T-cell (primary cell): ENCODE data around the gene LDLRAD4. TPM values are rescaled to one million over a fixed set of nuclear protein-coding genes. Genes with fewer than 3 reads are reported as not detected.
"Not testable (repeated sequence)": the region's sequence is repeated elsewhere in the genome, so short reads cannot be mapped to it uniquely, and the experiment has no call there.

Experiments used
- ATAC-seq, 4 experiments: fragments of 200-7000 bp in 3 of 4; fragments of 150-1000 bp in 1 of 4; cut with Tn5 transposase; replicated peaks in 1 of 4; 1 replicate in 3 of 4; 2 replicates in 1 of 4; pipeline ENCODE4 v1.10.0; 2021; ENCODE audit warnings: moderate library complexity in 3 of 4, mild to moderate bottlenecking in 2 of 4, moderate number of reproducible peaks in 1 of 4
- CTCF ChIA-PET, 2 donors: fragments of 300-600 bp; sonication (Branson Sonifier 250); formaldehyde crosslinking; loops; one replicate each; lab custom pipeline; 2022; ENCODE audit warnings: antibody characterized with exemption in 2 of 2; lab: Charles Lee
- POLR2A ChIA-PET, 2 donors: fragments of 300-600 bp; sonication (Branson Sonifier 250); formaldehyde crosslinking; loops; one replicate each; lab custom pipeline; 2022; ENCODE audit warnings: antibody characterized with exemption in 2 of 2; lab: Charles Lee
- DNase-seq, 35 experiments: peaks; one replicate each; pipeline versions ENCODE4 v3.0.0 to v3.0.0-alpha.2; 2013 to 2023
- H3K27ac ChIP-seq: one replicate; pipeline ENCODE4 v1.5.1; 2013; ENCODE audit warnings: low read length
- H3K27me3 ChIP-seq, 2 experiments: replicated peaks in 1 of 2; 1 replicate in 1 of 2; 2 replicates in 1 of 2; pipeline versions ENCODE4 v1.6.1 to v1.7.0; 2013; ENCODE audit warnings: low read length in 1 of 2, mixed read lengths in 1 of 2; ENCODE audit not compliant: control insufficient read depth in 2 of 2, insufficient read depth in 2 of 2; ENCODE audit errors: extremely low read depth in 1 of 2
- H3K36me3 ChIP-seq, 2 donors: 1 replicate in 1 of 2; 2 replicates in 1 of 2; pipeline versions ENCODE4 v1.6.1 to v1.7.0; 2013; ENCODE audit warnings: low read length in 1 of 2; ENCODE audit not compliant: control insufficient read depth in 2 of 2, insufficient read depth in 1 of 2; ENCODE audit errors: extremely low read depth in 1 of 2
- H3K4me1 ChIP-seq, 2 experiments: 1 replicate in 1 of 2; 2 replicates in 1 of 2; pipeline versions ENCODE4 v1.6.1 to v1.7.0; 2013; ENCODE audit warnings: low read length in 2 of 2, mixed read lengths in 1 of 2; ENCODE audit not compliant: insufficient read depth in 2 of 2, control insufficient read depth in 1 of 2; ENCODE audit errors: extremely low read depth in 1 of 2
- H3K4me3 ChIP-seq, 2 donors: 1 replicate in 1 of 2; 2 replicates in 1 of 2; pipeline versions ENCODE4 v1.5.1 to v1.7.0; 2013; ENCODE audit warnings: mild to moderate bottlenecking in 2 of 2, low read length in 1 of 2, moderate library complexity in 1 of 2; ENCODE audit not compliant: control insufficient read depth in 1 of 2; ENCODE audit errors: extremely low read depth in 1 of 2
- H3K9me3 ChIP-seq: 2 replicates; pipeline ENCODE4 v1.7.0; 2013
- H3K27ac Mint-ChIP-seq, 2 donors: one replicate each; pipeline ENCODE4 v1.8.0; 2020 to 2021; ENCODE audit warnings: mild to moderate bottlenecking in 2 of 2, mixed read lengths in 2 of 2
- H3K27me3 Mint-ChIP-seq, 2 donors: one replicate each; pipeline ENCODE4 v1.8.0; 2021 to 2022; ENCODE audit warnings: mixed read lengths in 2 of 2
- H3K36me3 Mint-ChIP-seq: one replicate; pipeline ENCODE4 v1.8.0; 2021; ENCODE audit warnings: mixed read lengths
- H3K4me1 Mint-ChIP-seq, 3 donors: one replicate each; pipeline ENCODE4 v1.8.0; 2020 to 2022; ENCODE audit warnings: mixed read lengths in 3 of 3, mild to moderate bottlenecking in 1 of 3
- H3K4me3 Mint-ChIP-seq, 3 donors: one replicate each; pipeline ENCODE4 v1.8.0; 2020 to 2022; ENCODE audit warnings: mild to moderate bottlenecking in 3 of 3, mixed read lengths in 3 of 3, moderate library complexity in 3 of 3
- H3K9me3 Mint-ChIP-seq, 3 donors: one replicate each; pipeline ENCODE4 v1.8.0; 2020 to 2022; ENCODE audit warnings: mixed read lengths in 3 of 3
- WGBS: methylation state at CpG from one replicate; pipeline ENCODE4 v1.1.5; 2013; ENCODE audit warnings: missing lambda C conversion rate; ENCODE audit not compliant: insufficient coverage; 5-methylcytosine and 5-hydroxymethylcytosine counted together
- total RNA-seq, 35 experiments: library from RNA in 6 of 35; stranded (reverse) in 6 of 35; fragments of 120-200 nt in 1 of 35; gene quantifications; one replicate each; pipeline versions ENCODE4 v1.2.1 to v1.2.4 and lab custom pipeline; 2013 to 2026

The LDLRAD4 gene
- total RNA-seq, 5 donors from 2014 or later (not counting 1 experiment from before 2014, with no cell fraction given), result 57.6 to 80.8 (median 72.4) TPM

- ATAC-seq (no peak), DNase-seq (no peak)
- Histone ChIP-seq H3K27ac (no peak overlapping the region), H3K9me3 (no peaks in the 10 kb centered on the region), H3K4me1 (peaks cover 11 to 35% of the 10 kb centered on the region in 2 experiments), H3K4me3 (no peak overlapping the region), H3K27me3 (no peaks in the 10 kb centered on the region), H3K36me3 (peaks cover 3 to 4% of the 10 kb centered on the region in 2 donors)
- CTCF ChIA-PET, result interaction anchor here (0.7 to 1.6 kb wide), 2 partner anchors 48 to 390 kb away, joined by 3 to 5 read pairs; no protein-coding TSS in a partner anchor
- no CpG with 5 or more reads among the region's 6 CpGs for WGBS
- Mint-ChIP-seq H3K36me3 (peaks cover 7% of the 10 kb centered on the region), H3K27me3 (no peaks in the 10 kb centered on the region), H3K4me3 (no peak overlapping the region), H3K9me3 (no peaks in the 10 kb centered on the region), H3K4me1 (peaks cover 29 to 43% (median 35%) of the 10 kb centered on the region in 3 donors), H3K27ac (no peak overlapping the region)
- POLR2A ChIA-PET, result interaction anchor here in 1 of 2 donors (0.6 kb wide), 1 partner anchor 723 kb away, joined by 3 read pairs; no protein-coding TSS in a partner anchor
These were observed 388.2 kb downstream of the LDLRAD4 start for GRCh38 chr18:13606604-13607254.

DNA sequence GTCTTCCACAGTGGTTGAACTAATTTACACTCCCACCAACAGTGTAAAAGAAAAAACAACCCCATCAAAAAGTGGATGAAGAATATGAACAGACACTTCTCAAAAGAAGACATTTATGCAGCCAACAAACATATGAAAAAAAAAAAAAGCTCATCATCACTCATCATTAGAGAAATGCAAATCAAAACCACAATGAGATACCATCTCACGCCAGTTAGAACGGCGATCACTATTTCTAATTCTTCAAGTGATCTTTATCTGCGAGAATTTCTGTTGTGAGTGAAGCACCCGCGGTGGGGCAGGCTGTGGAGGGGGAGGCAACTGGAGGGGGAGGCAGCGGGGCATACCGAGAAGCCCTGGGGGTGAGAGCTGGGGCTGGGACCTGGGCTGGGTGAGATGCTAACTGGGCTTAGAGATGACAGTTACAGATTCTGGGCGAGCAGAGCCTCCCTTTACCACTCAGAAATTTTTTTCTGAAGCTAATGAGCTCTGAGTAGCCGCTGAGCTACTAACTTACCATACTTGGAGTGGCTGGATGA lies 389.5 kb downstream of the LDLRAD4 start:
- peak overlapping the region; percentile 44 for H3K27ac ChIP-seq

GRCh38 chr18:13608791-13609532 lies 390.4 kb downstream of the LDLRAD4 start:
- H3K27me3 Mint-ChIP-seq, result no peaks in the 10 kb centered on the region
- H3K27me3 ChIP-seq, result no peaks in the 10 kb centered on the region
- no peak overlapping the region for H3K4me3 ChIP-seq
- 0% methylated on average over 2 of the region's 16 CpGs for WGBS
- no peaks in the 10 kb centered on the region for H3K9me3 ChIP-seq
- H3K27ac ChIP-seq, result peak overlapping the region; percentile 44
- DNase-seq (peak in 18 of 35 experiments; percentile 4 to 57 (median 18)), ATAC-seq (peak; percentile 27 to 53 (median 42))
- ChIA-PET CTCF (no interaction called here), POLR2A (no interaction called here)
- peaks cover 4% of the 10 kb centered on the region for H3K36me3 Mint-ChIP-seq
- H3K4me1 Mint-ChIP-seq, result peaks cover 51 to 65% (median 57%) of the 10 kb centered on the region in 3 donors
- H3K36me3 ChIP-seq, result peaks cover 0 to 4% of the 10 kb centered on the region in 2 donors
- H3K4me1 ChIP-seq, result peaks cover 31 to 58% of the 10 kb centered on the region in 2 experiments
- H3K9me3 Mint-ChIP-seq, result no peaks in the 10 kb centered on the region
- H3K4me3 Mint-ChIP-seq, result peak overlapping the region; percentile 10 to 57 (median 22)
- peak overlapping the region; percentile 88 to 96 for H3K27ac Mint-ChIP-seq

More for the DNA sequence above, 389.5 kb downstream of the LDLRAD4 start:
- Mint-ChIP-seq H3K27ac (peak overlapping the region; percentile 88 to 96), H3K4me1 (peaks cover 42 to 57% (median 49%) of the 10 kb centered on the region in 3 donors), H3K4me3 (peak overlapping the region in 1 of 3 donors; percentile 6)
- not testable (repeated sequence) for H3K4me3 ChIP-seq, H3K36me3 Mint-ChIP-seq, ATAC-seq, H3K9me3 Mint-ChIP-seq, H3K9me3 ChIP-seq, H3K27me3 Mint-ChIP-seq, H3K36me3 ChIP-seq, H3K27me3 ChIP-seq
- ChIA-PET CTCF (interaction anchor here in 1 of 2 donors (0.6 kb wide), 1 partner anchor 20 kb away, joined by 3 read pairs; no protein-coding TSS in a partner anchor), POLR2A (interaction anchor here (0.6 to 0.7 kb wide), 2 partner anchors 617 to 738 kb away, joined by 3 to 4 read pairs; partner anchors contain the start of gene CEP192 (in 1 of the 2))
- peak in 12 of 35 experiments; percentile 12 to 45 (median 18) for DNase-seq
- 0% methylated on average over 2 of the region's 10 CpGs for WGBS
- peaks cover 22 to 49% of the 10 kb centered on the region in 2 experiments for H3K4me1 ChIP-seq

GRCh38 chr18:13610555-13611141 lies 392.1 kb downstream of the LDLRAD4 start:
- Mint-ChIP-seq H3K4me3 (peak overlapping the region; percentile 74 to 96 (median 84)), H3K9me3 (no peaks in the 10 kb centered on the region), H3K27ac (peak overlapping the region; percentile 81 to 91), H3K4me1 (peaks cover 68 to 82% (median 74%) of the 10 kb centered on the region in 3 donors), H3K27me3 (no peaks in the 10 kb centered on the region), H3K36me3 (peaks cover 4% of the 10 kb centered on the region)
- 87% methylated on average over 8 of the region's 11 CpGs for WGBS
- DNase-seq, result no peak
- H3K36me3 ChIP-seq, result no peaks in the 10 kb centered on the region
- no peak overlapping the region for H3K4me3 ChIP-seq
- ChIA-PET POLR2A (no interaction called here), CTCF (no interaction called here)
- peaks cover 0 to 6% of the 10 kb centered on the region in 2 experiments for H3K27me3 ChIP-seq
- H3K9me3 ChIP-seq, result no peaks in the 10 kb centered on the region
- no peak for ATAC-seq
- peaks cover 47 to 72% of the 10 kb centered on the region in 2 experiments for H3K4me1 ChIP-seq
- peak overlapping the region; percentile 26 for H3K27ac ChIP-seq

- Mint-ChIP-seq H3K4me3 (peak overlapping the region; percentile 74 to 96 (median 84)), H3K36me3 (peaks cover 4% of the 10 kb centered on the region), H3K27ac (peak overlapping the region; percentile 81 to 91), H3K4me1 (peaks cover 73 to 88% (median 79%) of the 10 kb centered on the region in 3 donors), H3K9me3 (no peaks in the 10 kb centered on the region), H3K27me3 (no peaks in the 10 kb centered on the region)
- ATAC-seq, result peak in 1 of 4 experiments; percentile 54
- ChIA-PET CTCF (no interaction called here), POLR2A (interaction anchor here in 1 of 2 donors (1.1 kb wide), 1 partner anchor 44 kb away, joined by 3 read pairs; no protein-coding TSS in a partner anchor)
- no peaks in the 10 kb centered on the region for H3K9me3 ChIP-seq
- peak overlapping the region; percentile 44 for H3K27ac ChIP-seq
- no peak overlapping the region for H3K4me3 ChIP-seq
- H3K27me3 ChIP-seq, result peaks cover 0 to 6% of the 10 kb centered on the region in 2 experiments
- H3K4me1 ChIP-seq, result peaks cover 48 to 77% of the 10 kb centered on the region in 2 experiments
- peak in 20 of 35 experiments; percentile 17 to 62 (median 34) for DNase-seq
- 48% methylated on average over 11 of the region's 14 CpGs for WGBS
- H3K36me3 ChIP-seq, result no peaks in the 10 kb centered on the region
These were observed 392.6 kb downstream of the LDLRAD4 start for GRCh38 chr18:13611142-13611600.
